ENCODE results near the gene DDO. TPM values are rescaled to one million over a fixed set of nuclear protein-coding genes. Genes with fewer than 3 reads are reported as not detected.
A peak's percentile ranks its signal among the peaks of the same experiment; 100 is the strongest.
"Not testable (repeated sequence)": the region's sequence is repeated elsewhere in the genome, so short reads cannot be mapped to it uniquely, and the experiment has no call there.

The DDO gene
- total RNA-seq, 1 experiment from 2014 or later: 1.6 TPM

DNA sequence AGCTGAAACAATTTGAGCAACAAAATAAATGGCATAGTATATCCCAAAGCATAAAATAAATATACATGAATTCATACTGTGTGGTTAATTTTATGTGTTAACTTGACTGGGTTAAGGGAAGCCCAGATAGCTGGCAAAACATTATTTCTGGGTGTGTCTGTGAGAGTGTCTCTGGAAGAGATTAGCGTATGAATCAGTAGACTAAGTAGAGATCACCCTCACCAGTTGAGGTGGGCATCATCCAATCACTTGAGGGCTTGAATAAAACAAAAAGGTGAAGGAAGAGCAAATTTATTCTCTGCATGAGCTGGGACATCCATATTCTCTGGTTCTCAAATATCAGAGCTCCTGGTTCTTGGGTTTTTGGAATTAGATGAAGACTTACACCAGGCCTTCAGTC is 43.1 kb upstream of the DDO start:
- Mint-ChIP-seq H3K9me3 (ENCODE audit: low read depth, unreplicated experiment) (peaks cover 7% of the 10 kb centered on the region), H3K4me3 (ENCODE audit: low read depth, unreplicated experiment) (no peak overlapping the region), H3K4me1 (ENCODE audit: low read depth, unreplicated experiment) (peaks cover 7% of the 10 kb centered on the region), H3K27me3 (ENCODE audit: unreplicated experiment) (peaks cover 17% of the 10 kb centered on the region), H3K27ac (ENCODE audit: unreplicated experiment) (no peak overlapping the region), H3K36me3 (ENCODE audit: insufficient read depth, unreplicated experiment) (no peaks in the 10 kb centered on the region)
- TF ChIP-seq, protein P1, sequence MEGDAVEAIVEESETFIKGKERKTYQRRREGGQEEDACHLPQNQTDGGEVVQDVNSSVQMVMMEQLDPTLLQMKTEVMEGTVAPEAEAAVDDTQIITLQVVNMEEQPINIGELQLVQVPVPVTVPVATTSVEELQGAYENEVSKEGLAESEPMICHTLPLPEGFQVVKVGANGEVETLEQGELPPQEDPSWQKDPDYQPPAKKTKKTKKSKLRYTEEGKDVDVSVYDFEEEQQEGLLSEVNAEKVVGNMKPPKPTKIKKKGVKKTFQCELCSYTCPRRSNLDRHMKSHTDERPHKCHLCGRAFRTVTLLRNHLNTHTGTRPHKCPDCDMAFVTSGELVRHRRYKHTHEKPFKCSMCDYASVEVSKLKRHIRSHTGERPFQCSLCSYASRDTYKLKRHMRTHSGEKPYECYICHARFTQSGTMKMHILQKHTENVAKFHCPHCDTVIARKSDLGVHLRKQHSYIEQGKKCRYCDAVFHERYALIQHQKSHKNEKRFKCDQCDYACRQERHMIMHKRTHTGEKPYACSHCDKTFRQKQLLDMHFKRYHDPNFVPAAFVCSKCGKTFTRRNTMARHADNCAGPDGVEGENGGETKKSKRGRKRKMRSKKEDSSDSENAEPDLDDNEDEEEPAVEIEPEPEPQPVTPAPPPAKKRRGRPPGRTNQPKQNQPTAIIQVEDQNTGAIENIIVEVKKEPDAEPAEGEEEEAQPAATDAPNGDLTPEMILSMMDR (IDR thresholded peaks at IDR 0.05; ENCODE audit: unreplicated experiment): no peak
- no TSS peak for BruUV-seq (replicated peaks)
- intact Hi-C loops (cut with micrococcal nuclease; ENCODE audit: unreplicated experiment): no loop called here
- CTCF ChIA-PET: interaction anchor here (1.2 kb wide), 1 partner anchor 10 kb away, joined by 3 read pairs; no protein-coding TSS in a partner anchor
- no peak for DNase-seq

- H3K4me1 Mint-ChIP-seq (ENCODE audit: low read depth, unreplicated experiment); BruUV-seq (replicated peaks); intact Hi-C loops (cut with micrococcal nuclease; ENCODE audit: unreplicated experiment): not testable (repeated sequence)
Observed at GRCh38 chr6:110457567-110458175, 42.3 kb upstream of the DDO start.

DNA sequence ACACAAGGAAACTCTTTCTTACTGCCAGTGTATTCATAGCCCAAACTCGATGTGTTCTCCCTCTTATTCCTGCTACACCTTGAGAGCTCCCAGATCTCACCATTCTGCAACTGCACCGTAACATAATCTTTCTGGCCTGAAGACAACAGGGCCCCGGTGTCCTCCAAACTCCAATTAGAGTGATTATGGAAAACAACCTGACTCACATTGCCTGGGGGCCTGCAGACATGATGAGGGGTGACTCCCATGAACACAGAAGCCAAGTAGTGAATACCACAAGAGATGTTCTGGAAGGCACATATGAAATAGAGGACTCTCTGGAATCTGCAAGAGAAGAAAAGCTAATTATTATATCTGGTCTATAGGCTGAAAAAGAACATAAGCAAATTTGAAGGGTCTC is 41.3 kb upstream of the DDO start:
- no peak for DNase-seq
- no TSS peak for BruUV-seq (replicated peaks)
- Mint-ChIP-seq H3K4me1 (ENCODE audit: low read depth, unreplicated experiment) (peaks cover 7% of the 10 kb centered on the region), H3K27ac (ENCODE audit: unreplicated experiment) (no peak overlapping the region), H3K9me3 (ENCODE audit: low read depth, unreplicated experiment) (peaks cover 5% of the 10 kb centered on the region), H3K4me3 (ENCODE audit: low read depth, unreplicated experiment) (no peak overlapping the region), H3K36me3 (ENCODE audit: insufficient read depth, unreplicated experiment) (no peaks in the 10 kb centered on the region), H3K27me3 (ENCODE audit: unreplicated experiment) (peaks cover 17% of the 10 kb centered on the region)
- intact Hi-C loops (cut with micrococcal nuclease; ENCODE audit: unreplicated experiment): no loop called here
- TF ChIP-seq, protein P1 (IDR thresholded peaks at IDR 0.05; ENCODE audit: unreplicated experiment): no peak
- CTCF ChIA-PET: interaction anchor here (1.0 kb wide), 1 partner anchor 290 kb away, joined by 3 read pairs; no protein-coding TSS in a partner anchor

More at GRCh38 chr6:110457567-110458175, 42.3 kb upstream of the DDO start:
- not testable (repeated sequence) for H3K9me3 Mint-ChIP-seq (ENCODE audit: low read depth, unreplicated experiment); H3K4me3 Mint-ChIP-seq (ENCODE audit: low read depth, unreplicated experiment); H3K27ac Mint-ChIP-seq (ENCODE audit: unreplicated experiment); H3K36me3 Mint-ChIP-seq (ENCODE audit: insufficient read depth, unreplicated experiment)
- H3K27me3 Mint-ChIP-seq (ENCODE audit: unreplicated experiment): peaks cover 17% of the 10 kb centered on the region
- CTCF ChIA-PET: interaction anchor here (1.2 kb wide), 1 partner anchor 11 kb away, joined by 3 read pairs; no protein-coding TSS in a partner anchor
- TF ChIP-seq, protein P1 (IDR thresholded peaks at IDR 0.05; ENCODE audit: unreplicated experiment): peak; percentile 30
- peak; percentile 73 for DNase-seq

DNA sequence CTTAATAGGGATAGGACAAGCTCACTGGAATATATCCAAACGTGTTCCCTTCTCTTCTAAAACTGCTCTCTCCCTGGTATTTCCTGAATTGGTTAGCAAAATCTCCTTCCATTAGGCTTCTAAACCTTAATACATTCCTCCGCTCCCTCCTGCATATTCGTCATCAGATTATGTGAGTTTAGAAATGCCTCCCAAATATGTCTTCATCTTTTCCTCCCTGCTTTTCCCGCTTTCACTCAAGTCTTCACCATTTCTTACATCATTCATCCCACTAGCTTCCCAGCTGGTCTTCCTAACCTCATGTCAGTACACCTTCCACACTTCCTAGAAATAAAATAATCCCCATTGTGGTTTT is 34.1 kb upstream of the DDO start:
- intact Hi-C loops (cut with micrococcal nuclease; ENCODE audit: unreplicated experiment): no loop called here
- H3K27me3 Mint-ChIP-seq (ENCODE audit: unreplicated experiment): no peaks in the 10 kb centered on the region
- H3K36me3 Mint-ChIP-seq (ENCODE audit: insufficient read depth, unreplicated experiment): no peaks in the 10 kb centered on the region
- H3K9me3 Mint-ChIP-seq (ENCODE audit: low read depth, unreplicated experiment): no peaks in the 10 kb centered on the region
- TF ChIP-seq, protein P1 (IDR thresholded peaks at IDR 0.05; ENCODE audit: unreplicated experiment): no peak
- no peaks in the 10 kb centered on the region for H3K4me1 Mint-ChIP-seq (ENCODE audit: low read depth, unreplicated experiment)
- no peak overlapping the region for H3K4me3 Mint-ChIP-seq (ENCODE audit: low read depth, unreplicated experiment)
- no peak overlapping the region for H3K27ac Mint-ChIP-seq (ENCODE audit: unreplicated experiment)
- CTCF ChIA-PET: no interaction called here
- no peak for DNase-seq
- no TSS peak for BruUV-seq (replicated peaks)

All from Calu3 (cell line).